ENCODE results near the gene NFATC1. TPM values are rescaled to one million over a fixed set of nuclear protein-coding genes. Genes with fewer than 3 reads are reported as not detected.
A peak's percentile ranks its signal among the peaks of the same experiment; 100 is the strongest.

Gene NFATC1
- total RNA-seq, 2 experiments from 2014 or later = 97.2 to 98.3 TPM

DNA sequence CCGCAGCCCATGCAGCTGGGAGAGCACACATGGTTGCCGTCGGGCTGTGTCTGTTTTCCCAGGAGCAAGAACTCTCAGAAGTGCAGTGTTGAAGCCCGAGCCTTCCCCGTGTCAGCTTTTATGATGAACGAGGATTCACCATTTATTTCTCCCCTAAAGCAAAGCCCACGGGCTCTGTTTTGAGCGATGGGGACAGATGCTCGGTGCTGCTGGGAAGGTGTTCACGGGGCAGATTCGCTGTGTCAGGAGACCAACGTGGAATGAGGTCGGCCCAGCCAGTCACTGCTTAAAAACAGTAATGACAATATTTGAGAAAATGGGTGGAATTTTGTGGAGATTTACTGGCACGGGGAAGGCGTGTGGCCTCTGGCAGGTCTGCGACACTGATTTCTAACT lies 43.9 kb downstream of the NFATC1 start:
- Mint-ChIP-seq H3K27ac (no peak overlapping the region), H3K4me1 (ENCODE audit: low read depth) (peaks cover 57% of the 10 kb centered on the region), H3K36me3 (ENCODE audit: low read depth) (peaks cover 51% of the 10 kb centered on the region), H3K27me3 (no peaks in the 10 kb centered on the region), H3K4me3 (no peak overlapping the region), H3K9me3 (no peaks in the 10 kb centered on the region)
- TF ChIP-seq, protein P1, sequence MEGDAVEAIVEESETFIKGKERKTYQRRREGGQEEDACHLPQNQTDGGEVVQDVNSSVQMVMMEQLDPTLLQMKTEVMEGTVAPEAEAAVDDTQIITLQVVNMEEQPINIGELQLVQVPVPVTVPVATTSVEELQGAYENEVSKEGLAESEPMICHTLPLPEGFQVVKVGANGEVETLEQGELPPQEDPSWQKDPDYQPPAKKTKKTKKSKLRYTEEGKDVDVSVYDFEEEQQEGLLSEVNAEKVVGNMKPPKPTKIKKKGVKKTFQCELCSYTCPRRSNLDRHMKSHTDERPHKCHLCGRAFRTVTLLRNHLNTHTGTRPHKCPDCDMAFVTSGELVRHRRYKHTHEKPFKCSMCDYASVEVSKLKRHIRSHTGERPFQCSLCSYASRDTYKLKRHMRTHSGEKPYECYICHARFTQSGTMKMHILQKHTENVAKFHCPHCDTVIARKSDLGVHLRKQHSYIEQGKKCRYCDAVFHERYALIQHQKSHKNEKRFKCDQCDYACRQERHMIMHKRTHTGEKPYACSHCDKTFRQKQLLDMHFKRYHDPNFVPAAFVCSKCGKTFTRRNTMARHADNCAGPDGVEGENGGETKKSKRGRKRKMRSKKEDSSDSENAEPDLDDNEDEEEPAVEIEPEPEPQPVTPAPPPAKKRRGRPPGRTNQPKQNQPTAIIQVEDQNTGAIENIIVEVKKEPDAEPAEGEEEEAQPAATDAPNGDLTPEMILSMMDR (IDR thresholded peaks at IDR 0.05) = no peak
- intact Hi-C loops (cut with micrococcal nuclease) = loop anchor here (5.0 kb wide), 1 partner anchor 37 kb away; no protein-coding TSS in a partner anchor
- ChIA-PET CTCF (interaction anchor here (1.4 kb wide), 1 partner anchor 59 kb away, joined by 3 read pairs; no protein-coding TSS in a partner anchor), POLR2A (interaction anchor here (0.9 to 2.5 kb wide), 3 partner anchors 10 to 44 kb away, joined by 3 to 6 read pairs (median 4); partner anchors contain the start of gene NFATC1)
- ATAC-seq = no peak
- DNase-seq = no peak

DNA sequence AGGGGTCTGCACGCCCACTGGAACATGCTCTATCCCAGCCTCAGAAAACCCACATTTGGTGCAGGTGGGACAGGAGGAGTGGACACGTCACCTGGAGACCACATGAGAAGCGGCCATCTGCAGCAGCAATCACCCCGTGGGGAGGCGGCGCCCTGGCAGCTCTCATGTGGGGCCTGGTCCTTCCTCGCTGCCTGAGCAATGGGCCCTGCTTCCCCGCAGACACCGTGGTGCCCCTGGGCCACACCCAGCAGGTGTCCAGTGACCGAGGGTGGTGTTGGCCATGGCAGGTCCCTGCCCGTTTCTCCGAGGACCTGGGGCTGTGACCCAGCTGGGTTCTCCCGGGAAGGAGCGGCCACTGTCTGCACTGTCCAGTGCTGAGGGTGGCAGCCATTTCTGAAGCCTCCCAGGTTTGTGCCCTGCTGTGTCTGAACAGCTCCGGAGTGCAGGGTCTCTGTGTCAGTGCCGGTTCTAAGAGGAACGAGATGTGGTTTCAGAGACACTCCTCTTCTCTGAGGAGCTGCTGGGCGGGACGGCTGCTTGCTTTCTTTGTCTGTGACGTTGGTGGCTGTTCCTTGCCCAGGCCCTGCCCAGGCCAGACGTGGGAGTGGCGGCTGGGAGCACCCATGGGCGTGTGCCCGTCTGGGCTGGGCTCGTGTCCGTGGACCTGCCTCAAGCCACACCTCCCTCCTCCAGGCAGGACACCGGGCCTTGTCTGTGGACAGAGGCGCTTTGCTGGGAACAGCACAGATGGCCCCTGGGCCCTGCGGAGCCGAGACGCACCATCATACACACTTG lies 44.8 kb downstream of the NFATC1 start:
- H3K9me3 Mint-ChIP-seq = no peaks in the 10 kb centered on the region
- ATAC-seq = no peak
- no peak for DNase-seq
- H3K4me1 Mint-ChIP-seq (ENCODE audit: low read depth) = peaks cover 56% of the 10 kb centered on the region
- TF ChIP-seq, protein P1 (IDR thresholded peaks at IDR 0.05) = no peak
- H3K27me3 Mint-ChIP-seq = no peaks in the 10 kb centered on the region
- peaks cover 46% of the 10 kb centered on the region for H3K36me3 Mint-ChIP-seq (ENCODE audit: low read depth)
- intact Hi-C loops (cut with micrococcal nuclease) = no loop called here
- ChIA-PET POLR2A (no interaction called here), CTCF (no interaction called here)
- no peak overlapping the region for H3K4me3 Mint-ChIP-seq
- H3K27ac Mint-ChIP-seq = no peak overlapping the region

DNA sequence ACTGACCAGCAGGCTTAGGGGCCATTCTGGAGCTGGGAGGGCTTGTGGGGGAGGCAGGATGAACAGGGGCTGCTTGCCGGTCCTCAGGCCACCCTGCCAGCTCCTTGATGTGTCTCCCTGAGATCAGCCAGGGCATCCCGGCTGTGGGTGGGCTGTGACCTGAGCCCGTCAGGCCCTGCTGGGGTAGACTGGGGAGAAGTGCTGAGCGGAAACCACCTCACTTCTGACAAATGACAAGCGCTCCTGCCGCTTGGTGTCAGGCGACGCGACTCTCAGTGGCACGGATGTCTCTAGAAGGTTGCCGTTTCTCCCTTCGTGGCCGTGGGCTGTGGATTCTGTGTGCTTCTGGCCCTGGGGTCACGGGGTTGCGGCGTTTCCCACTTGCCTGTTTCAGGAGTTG lies 45.7 kb downstream of the NFATC1 start:
- CTCF ChIA-PET = no interaction called here
- DNase-seq (no peak), ATAC-seq (no peak)
- H3K27me3 Mint-ChIP-seq = no peaks in the 10 kb centered on the region
- POLR2A ChIA-PET = no interaction called here
- H3K9me3 Mint-ChIP-seq = no peaks in the 10 kb centered on the region
- H3K4me3 Mint-ChIP-seq = no peak overlapping the region
- no peak overlapping the region for H3K27ac Mint-ChIP-seq
- H3K4me1 Mint-ChIP-seq (ENCODE audit: low read depth) = peaks cover 53% of the 10 kb centered on the region
- TF ChIP-seq, protein P1 (IDR thresholded peaks at IDR 0.05) = no peak
- H3K36me3 Mint-ChIP-seq (ENCODE audit: low read depth) = peaks cover 43% of the 10 kb centered on the region
- intact Hi-C loops (cut with micrococcal nuclease) = no loop called here

DNA sequence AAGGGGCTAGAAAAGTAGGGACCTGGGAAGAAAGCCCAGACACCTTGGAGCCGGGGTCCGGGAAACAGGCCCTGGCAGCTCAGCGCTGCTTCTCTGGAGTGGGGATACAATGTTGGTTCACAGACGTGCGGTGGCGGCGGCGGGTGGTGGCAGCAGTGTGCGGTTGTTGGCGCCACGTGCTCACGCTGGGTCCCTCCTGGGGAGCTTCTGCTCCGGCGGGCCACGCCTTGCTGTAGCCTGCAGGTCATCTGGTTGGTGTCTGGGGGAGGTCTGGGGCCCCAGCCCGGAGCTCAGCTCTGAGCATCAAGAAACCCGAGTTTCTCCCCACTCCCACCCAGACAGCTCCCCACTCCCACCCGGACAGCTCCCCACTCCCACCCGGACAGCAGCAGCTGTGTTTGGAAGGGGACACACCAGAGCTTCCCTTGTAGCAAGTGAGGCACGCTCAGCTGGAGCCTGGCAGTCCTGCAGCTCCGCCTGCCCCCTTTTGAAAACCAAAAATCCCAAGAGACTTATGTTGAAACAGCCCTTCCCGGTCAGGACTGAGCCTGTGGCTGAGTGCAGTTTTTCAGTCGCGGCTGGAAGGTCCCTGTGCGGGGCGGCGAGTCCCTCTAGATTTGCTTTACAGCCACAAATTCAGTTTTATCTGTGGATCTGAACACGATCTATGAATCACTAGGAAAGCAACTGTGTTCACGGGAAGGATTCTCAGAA lies 46.9 kb downstream of the NFATC1 start:
- Mint-ChIP-seq H3K4me1 (ENCODE audit: low read depth) (peaks cover 54% of the 10 kb centered on the region), H3K4me3 (no peak overlapping the region), H3K27me3 (no peaks in the 10 kb centered on the region), H3K36me3 (ENCODE audit: low read depth) (peaks cover 44% of the 10 kb centered on the region), H3K9me3 (no peaks in the 10 kb centered on the region), H3K27ac (no peak overlapping the region)
- no peak for ATAC-seq
- no peak for DNase-seq
- ChIA-PET CTCF (no interaction called here), POLR2A (interaction anchor here (0.6 kb wide), 1 partner anchor 64 kb away, joined by 3 read pairs; no protein-coding TSS in a partner anchor)
- intact Hi-C loops (cut with micrococcal nuclease) = no loop called here
- TF ChIP-seq, protein P1 (IDR thresholded peaks at IDR 0.05) = no peak

DNA sequence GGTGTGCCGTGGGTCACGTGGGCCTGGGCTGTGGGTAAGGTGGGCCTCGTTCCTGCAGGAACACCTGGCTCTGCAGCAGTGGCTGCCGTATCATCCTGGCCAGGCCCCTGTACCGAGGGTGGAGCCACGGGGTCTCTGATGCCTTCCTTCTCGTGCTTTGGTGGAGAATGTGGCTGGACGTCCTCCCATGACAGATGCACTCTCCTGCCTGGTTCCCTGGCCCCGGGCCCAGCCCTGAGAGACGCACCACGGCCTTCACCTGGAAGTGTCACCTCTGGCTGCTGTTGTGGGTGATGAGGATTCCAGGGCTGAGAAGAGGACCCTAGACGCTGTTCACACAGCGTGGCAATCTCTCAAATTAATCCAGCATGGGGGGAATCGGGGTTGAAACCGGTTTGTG lies 49.5 kb downstream of the NFATC1 start:
- TF ChIP-seq, protein P1 (IDR thresholded peaks at IDR 0.05) = no peak
- intact Hi-C loops (cut with micrococcal nuclease) = no loop called here

More for the DNA sequence above, 49.5 kb downstream of the NFATC1 start:
- ChIA-PET POLR2A (interaction anchor here (1.3 kb wide), 1 partner anchor 48 kb away, joined by 3 read pairs; no protein-coding TSS in a partner anchor), CTCF (no interaction called here)
- DNase-seq (no peak), ATAC-seq (no peak)
- Mint-ChIP-seq H3K27ac (peak overlapping the region; percentile 5), H3K27me3 (no peaks in the 10 kb centered on the region), H3K9me3 (no peaks in the 10 kb centered on the region), H3K4me3 (no peak overlapping the region), H3K36me3 (ENCODE audit: low read depth) (peaks cover 34% of the 10 kb centered on the region), H3K4me1 (ENCODE audit: low read depth) (peaks cover 33% of the 10 kb centered on the region)

Measured in activated CD8-positive, alpha-beta T cell treated with anti-CD3 and anti-CD28 coated beads for 36 hours (primary cell).